Activated T-cell treated with anti-CD3 and anti-CD28 coated beads, Interleukin-2, amount 50 U/mL, for 1 hour (primary cell): ENCODE data around the gene AP1AR.

Experiments used
- DNase-seq: peaks from one replicate; pipeline ENCODE4 v3.0.0-alpha.2; 2020

The AP1AR gene

DNA sequence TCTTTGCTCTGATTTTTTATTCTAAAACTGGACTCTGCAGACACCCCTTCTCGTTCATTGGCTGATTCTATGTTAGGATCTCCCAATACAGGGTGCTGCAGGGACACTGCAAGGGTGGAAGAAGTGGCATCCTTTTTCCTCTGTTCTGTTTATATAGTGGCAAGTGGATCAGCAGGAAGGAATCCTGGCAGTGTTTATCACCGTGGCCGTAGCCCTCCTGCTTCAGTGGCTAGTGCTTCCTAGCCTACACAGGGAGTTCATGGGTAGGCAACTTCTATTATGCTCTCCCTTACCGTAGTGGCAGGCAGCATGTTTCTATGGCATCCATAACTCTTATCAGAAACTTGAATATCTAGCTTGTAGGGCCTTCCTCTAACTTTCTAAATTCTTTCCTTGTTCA, 6.4 kb upstream of the AP1AR start:
- no peak for DNase-seq

DNA sequence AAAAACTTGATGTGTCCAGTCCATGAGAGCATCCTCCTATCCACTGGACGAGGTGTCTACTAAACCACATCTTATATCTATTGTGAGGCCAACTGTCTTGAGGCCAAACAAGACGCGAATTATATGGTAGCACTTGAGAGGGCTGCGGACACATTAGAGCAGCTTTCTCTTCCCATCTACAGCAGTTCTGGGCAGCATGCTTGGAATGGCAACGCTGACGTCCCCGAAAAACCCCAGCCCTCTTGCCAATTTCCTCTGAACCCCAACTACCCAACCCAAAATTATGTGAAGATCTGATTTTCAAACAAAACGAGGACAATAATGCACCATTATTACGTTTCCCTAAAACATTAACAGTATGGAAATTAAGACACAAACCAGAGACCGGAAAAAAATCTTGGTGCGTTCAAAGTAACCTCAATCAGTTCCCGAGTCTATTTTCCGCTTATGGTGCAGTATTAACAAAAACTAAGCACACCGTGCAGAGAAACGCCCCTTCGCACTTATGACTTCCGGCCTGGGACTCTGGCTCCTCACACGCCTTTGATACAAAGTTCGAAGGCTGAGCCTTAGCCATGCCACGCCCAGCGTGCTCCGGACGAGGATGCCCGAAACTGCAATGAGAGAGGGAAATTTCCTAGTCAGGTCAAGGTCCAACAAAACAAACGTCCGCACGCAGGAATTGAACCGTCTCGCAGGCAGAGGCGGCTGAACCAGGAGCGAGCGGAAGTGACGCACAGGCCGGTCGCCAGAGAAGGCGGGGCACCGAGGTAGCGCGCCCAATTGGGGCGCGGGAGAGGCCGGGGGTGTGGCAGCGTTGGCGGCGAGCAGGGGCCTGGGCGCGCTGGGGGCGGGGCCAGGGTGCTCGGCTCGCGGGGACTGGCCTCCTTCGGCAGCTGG, 458 bp upstream of the AP1AR start:
- DNase-seq = peak; percentile 97

DNA sequence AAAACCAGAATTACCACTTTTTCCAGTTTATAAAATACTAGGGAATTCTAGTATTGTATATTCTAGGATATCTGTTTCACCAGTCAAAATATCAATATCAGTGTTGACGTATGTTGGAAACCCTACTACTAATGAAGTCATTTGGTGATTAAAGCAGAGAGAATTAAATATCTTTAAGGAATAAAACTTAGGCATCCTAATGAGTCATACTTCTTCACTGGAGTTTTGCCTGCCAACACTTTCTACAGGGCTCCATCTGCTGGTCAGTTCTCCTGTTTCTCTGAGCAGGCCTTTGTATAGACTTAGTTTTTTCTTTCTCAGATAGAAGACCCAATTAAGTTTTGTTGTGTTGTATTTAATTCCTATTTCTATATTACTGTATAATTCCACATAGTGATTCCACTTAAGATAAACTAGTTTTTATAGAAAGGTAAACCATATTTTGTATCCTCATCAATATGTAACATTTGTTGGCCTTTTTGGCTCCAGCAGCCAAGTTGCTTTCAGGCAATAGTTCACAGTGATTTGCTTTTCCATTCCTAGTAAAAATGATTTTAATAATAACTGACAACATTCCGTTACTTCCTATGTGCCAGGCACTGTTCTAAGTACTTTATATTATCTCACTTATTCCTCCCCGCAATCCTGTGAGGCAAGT, 3.5 kb downstream of the AP1AR start:
- no peak for DNase-seq

DNA sequence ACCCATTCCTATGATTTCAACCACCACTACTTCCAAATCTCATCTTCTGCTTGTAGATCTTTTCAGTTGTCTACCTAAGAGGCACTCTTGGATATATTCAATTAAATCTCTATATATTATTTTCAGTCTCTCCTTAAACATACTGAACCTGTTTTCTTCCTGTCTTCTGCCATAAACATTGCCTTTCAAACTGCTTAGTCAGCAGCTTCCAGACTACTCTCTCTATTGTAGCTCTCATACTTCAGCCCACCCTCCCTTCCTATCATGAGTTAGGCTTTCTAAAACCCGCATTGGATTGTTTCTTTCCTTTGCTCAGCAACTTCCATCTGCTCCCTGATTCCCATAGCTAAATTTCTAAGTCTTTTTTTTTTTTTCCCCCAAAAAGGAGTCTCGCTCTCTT, 4.5 kb downstream of the AP1AR start:
- no peak for DNase-seq

DNA sequence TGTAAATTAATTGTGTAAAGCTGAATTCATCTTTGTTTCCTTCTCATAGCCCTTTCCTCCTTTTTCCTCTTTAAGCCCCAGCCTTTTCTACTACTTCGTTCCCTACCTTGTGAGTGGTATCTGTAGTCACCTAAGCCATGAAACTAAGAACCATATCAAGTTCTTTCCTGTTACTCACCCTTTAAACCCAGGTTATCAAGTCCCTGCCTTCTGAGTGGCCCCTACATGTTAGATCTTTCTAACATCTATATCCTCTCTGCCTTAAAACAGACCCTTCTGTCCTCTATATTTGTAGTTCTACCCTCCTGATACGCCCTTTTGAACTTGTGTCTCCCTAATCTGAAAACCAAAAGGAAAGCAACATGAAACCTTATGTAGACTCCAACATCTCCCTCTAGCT, 7.2 kb downstream of the AP1AR start:
- no peak for DNase-seq

DNA sequence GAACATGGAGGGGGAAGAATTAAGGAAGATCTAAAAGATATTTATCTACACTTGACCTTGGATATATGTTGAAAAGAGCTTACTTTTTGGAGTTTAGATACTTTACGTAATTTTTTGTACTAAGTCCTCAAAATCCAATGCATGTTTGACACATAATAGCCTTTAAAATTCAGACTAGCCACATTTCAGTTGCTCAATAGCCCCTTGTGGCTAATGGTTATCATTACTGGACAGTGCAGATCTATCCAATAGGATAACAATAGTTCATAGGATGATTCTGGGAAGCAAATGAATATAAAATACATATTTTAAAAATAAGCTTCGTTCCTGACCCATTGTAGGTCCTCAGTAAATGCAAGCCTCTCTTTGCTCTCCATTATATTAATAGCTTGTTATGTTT, 13.8 kb downstream of the AP1AR start:
- no peak for DNase-seq

DNA sequence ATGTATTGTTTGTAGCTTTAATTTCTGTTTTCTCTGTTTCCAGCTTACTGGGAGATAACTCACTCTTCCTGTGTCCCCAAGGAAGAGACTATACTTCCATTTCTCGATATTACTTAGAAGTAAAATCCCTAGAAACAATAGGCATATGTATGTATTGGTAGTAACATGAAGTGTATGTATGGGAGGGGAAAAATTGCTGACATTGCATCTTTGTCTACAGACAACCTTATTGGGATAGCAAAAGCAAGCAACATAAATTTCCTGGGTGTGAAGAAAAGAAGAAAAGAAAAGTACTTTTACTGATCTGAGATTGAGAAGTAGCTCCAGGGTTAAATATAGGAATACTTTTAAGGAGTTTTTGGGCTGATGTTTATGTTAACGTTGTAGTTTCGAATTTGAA, 15.4 kb downstream of the AP1AR start:
- DNase-seq = no peak

DNA sequence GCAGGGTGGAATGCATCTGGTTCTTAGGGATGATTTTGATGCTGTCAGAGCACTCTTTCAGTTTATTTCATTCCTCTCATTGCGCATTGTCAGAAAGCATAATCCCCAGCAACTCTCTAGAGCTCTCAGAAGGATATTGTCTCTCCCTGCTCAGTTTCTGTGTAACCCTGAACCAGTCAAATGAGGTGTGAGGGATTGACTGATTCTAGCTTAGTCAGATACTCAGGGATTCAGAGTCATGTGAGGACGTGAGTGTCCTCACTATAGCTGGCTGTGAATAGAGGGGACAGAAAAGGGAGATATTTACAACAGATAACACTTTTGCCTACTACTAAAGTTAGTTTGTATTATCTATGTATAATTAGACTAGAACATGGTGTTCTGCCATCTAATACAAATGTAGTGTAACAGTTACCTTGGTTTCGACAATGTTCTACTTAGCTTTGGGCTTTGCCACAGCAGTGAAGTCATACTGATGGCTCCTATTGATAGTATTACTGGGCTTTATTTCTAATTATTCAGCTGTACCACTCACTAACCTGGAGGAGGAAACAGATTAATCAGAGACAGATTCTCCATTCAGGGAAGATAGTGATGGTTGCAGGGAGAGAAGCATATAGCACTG, 19.5 kb downstream of the AP1AR start:
- DNase-seq = no peak

DNA sequence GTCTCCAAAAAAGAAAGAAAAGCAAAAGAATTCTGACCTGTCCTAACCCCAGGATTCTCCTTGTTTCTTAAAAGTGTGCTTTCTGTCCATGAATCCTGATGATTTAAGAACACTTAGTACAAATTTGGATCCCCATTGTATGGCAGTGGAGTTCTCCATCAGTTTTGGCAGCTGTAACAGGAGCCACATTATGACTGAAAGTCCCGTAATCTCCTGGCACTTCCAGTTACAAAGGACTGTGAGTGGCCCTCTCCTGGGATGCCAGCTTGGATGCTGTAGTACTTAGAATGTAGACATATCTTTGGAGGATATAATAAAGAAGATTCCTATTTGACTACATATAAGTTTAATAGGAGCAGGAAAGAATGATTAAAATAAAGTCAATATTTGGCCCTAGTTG, 20.6 kb downstream of the AP1AR start:
- no peak for DNase-seq

DNA sequence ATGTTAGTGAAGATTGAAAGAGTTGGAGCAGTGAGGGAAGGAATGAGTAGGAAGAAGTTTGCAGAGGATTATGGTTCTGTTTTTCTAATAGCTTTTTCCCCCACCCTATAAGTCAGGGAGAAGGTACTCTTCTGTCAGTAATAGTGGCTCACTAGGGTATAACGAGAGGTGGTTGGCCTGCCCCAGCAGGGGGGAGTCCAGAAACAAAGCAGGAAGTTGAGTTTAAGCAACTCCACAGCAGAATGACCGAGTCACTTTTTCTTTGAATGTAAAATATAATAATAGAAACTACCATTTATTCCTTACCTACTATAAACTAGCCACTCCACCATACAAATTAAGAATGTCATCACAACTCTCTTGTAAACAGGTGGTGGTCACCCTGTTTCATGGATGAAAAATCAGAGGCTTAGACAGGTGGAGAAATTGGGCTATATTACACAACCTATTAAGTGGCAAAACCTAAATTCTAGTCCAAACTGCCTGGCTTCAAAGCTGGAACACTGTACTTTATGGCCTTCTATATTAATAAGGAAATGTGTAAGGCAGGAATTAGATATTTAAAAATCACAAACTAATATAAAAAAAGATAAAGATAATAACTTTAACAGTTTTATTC, 21.9 kb downstream of the AP1AR start:
- DNase-seq = no peak

DNA sequence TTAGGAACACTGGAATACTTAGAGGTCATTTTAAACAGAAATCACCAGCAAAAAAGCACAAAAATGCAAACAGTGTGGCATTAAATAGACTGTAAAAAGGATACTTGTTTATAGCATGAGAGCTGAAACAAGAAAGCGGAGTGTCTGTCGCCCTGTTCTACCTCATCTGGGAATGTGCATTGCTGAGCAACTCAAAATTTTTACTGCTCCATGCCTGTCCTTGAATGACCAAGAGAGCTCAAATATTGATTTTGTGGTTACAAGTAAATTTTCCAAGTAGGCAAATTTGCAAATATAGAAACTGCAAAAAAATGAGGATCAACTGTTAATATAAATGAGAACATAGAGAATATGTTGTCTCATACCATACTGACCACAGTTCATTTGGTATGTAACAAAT, 25.5 kb downstream of the AP1AR start:
- no peak for DNase-seq

DNA sequence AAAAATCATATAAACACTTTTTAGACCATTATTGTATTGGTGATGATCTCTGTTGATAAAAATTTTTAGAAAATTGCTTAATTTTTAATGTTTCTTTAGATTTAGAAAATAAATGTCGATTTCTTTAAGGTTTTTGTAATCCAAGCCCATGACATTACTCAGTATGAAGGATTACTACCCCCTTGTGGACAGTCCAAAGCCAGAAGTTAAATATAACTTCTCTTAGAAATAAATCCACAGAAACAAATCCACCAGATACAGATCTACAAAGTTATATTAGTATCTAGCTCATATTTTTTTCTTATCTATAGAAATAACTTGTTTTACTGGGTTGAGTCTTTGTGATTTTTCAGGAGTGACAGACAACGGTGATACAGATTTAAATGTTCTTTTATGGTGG, 35.2 kb downstream of the AP1AR start:
- DNase-seq = no peak

DNA sequence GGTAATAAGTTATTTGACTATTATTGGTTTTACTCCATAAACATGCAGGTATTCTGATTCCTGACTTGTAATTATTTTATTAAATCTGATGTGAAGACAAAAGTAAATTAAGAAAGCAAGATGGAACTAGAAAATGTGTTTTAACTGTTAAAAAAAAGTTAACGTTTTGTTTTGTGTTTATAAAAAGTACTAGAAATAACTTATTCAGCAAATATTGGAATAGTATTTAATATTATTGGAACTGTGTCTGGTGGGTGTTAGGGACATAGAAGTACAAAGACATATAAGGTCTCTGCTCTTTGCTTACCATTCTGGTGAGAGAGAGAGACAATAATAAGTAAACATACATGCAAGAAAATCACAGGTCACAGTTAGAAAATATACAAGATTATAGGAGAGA, 38.5 kb downstream of the AP1AR start:
- DNase-seq = no peak

DNA sequence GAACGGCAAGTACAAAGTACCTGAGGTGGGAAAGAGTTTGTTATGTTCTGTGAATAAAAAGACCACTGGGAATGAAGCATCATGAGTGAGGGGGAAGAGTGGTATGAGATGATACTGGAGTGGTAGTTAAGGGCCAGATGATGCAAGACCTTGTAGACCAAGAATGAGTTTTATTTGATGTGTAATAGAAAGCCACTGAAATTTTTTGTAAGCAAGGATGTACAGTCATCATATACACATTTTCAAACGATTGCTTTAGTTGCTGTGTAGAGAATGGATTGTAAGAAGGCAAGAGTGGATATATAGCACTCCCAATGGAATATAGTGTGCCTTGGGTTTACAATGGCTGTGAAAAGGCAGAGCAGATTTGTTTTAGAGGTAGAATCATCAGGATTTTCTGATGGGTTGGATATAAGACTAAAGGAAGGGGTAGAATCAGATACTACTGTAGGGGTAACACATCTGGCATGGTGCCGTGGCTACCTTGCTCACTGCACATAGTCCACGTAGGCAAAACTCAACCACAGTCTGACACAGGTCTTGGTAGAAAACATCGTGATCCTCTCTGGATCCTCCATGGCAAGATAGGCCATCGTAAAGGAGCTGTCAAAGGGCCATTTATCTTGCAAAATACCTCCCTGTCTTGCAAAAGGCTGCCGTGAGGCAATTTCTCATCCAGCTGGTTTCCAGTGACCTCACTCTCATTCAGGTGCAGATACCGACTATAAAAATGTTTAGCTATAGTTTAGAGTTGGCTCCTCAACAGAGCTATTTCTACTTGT, 39.2 kb downstream of the AP1AR start:
- no peak for DNase-seq

DNA sequence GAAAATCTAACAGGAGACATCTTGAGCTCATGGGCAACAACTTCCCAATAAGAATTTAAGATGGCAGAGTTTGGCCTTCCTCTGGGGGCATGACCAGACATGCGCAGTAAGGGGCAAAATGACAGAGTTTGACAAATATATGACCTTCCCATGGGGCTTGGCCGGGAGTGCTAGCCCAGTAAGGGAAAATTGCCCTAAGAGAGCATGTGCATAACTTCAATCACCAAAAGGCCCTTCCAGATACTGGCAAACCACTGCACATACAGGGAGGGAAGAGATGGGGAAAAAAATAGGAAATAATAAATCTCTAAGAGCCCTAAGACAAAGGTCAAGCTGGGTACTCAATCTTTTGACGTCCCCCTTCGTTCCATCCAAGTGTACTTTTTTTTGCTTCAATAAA, 40.7 kb downstream of the AP1AR start:
- no peak for DNase-seq

DNA sequence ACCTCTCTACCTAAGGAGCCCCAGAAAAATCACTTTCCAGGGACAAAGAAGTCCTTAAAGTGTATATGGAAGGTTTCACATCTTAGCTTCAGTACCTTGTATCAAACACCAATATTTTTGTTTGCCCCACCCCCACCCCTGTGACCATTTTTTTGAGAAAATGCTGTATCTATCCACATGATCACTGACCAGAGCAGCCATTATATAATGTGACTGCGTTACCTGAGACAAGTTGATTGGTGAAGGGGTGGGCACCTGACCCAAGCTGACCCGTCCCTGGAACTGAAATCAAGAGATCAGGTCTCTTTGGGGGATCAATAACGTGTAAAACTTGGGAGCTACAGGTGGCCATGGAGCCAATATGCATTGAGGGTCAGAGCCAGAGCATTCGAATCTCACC, 43.4 kb downstream of the AP1AR start:
- no peak for DNase-seq

DNA sequence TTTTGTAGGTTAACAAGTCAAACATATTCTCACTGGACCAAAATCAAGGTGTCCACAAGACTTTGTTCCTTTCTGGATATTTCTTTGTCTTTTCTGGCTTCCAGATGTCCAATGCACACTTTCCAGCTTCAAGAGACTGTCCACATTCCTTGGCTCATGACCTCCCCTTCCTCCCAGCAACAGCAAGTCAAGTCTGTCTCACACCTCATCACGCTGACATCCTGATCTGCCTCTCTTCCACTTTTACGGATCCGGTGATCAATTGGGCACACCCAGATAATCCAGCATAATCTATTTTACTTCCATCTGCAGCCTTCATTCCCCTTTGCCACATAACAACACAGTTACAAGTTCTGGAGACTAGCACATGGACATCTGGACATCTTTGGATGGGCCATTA, 44.5 kb downstream of the AP1AR start:
- DNase-seq = no peak

DNA sequence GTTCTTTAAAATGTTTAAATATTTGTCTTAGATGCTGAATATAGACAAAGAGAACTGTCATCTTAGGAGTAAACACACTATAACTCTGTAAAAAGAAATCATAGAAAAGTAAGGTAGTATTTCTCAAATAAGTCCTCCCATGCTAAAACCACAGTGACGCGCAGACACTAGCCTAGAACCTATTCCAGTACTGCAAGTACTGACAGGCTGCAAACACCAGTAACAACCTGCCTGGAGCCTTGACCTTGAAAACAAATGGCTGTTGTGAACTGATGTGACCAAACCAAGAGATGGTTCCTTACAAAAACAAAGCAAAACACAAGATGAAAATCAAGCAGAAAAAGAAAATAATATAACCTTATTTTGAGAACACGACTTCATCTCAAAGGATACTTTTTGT, 45.6 kb downstream of the AP1AR start:
- DNase-seq = no peak

DNA sequence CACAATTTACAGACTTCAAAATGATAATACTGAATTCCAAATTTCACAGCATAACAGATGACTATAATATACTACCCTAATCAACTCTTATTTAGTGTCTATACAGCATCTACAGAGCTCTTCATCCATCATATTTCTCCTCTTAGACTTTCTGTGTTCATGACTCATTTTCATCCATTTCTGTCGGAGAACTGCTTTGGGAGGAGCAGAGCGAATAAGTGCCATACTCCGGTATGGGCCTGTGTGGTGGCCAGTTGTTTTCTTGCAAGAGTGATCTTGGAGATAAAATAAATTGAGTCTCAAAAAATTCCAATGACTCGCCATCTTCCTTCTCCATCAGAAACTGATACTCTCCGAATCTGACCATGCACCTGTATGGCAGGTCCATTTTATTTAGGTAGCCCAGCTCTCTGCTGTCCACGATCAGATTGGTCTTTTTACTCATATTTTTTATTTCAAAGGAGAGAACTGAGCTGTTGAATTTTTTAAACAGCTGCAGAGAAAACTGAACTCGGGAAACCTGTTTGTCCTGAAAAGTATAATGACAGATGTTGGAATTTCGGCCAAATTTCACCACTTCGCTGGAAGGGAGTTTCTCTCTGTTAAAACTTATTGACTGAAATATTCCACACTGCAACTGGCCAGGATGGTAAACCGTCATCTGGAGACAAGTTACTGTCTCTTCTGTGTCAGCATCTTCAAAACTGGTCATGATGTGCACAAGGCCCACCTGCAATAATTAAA, 46.3 kb downstream of the AP1AR start:
- DNase-seq = no peak

DNA sequence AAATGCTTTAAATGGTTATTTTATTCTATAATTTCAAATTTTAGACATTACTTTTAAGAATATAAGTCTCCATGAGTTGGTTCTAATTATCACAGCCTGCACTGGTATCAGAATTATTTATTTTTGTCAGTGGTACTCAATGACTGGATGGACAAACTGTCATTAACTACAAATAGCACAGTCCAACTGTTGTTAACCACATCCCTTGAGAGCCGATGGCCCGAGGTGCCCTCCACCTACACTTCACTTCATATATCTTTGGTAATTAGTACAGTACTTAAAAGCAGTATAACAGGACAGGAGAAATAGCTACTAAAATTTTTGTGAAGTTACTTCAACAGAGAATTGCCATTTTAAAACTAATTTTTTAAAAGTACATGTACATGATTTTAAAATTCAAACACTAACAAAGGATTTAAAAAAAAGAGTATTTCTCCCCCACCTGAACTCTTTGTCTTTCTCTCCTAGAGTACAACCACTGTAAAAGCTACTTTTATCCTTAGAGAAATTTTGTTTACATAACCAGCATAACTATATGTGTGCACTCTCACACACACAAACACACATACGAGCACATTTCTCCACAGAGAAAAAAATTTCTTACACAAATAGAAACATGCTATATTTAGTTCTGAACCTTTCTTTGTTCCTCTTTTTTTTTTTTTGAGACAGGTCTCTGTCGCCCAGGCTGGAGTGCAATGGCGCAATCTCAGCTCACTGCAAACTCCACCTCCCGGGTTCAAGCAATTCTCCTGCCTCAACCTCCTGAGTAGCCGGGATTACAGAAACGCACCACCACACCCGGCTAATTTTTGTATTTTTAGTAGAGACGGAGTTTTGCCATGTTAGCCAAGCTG, 47.7 kb downstream of the AP1AR start:
- DNase-seq = no peak

DNA sequence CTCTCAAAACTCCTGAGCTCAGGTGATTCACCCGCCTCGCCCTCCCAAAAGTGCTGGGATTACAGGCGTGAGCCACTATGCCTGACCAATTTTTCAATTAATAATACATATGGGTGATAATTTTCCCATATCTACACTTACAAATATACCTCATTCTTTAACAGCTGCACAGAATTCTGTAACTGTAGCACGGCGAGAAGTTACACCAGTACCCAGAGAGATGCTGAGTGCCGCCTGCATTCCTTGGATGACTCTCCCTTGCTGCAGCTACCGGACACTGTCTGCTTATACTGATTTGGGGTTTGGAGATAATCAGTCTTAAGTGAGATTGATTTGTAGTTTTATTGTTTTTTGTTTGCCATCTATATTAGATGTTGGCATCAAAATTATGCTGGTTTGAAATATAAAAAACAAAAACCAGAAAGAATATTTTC, 48.3 kb downstream of the AP1AR start:
- DNase-seq = no peak
